Uterus (tissue), 2 donors: Measurements from ENCODE around the gene LTBP1.

Experiments
- POLR2A ChIP-seq, 2 donors: fragments of 450-650 bp; IDR thresholded peaks; one replicate each; pipeline ENCODE4 v1.6.1; 2016; ENCODE audit warnings: antibody characterized with exemption in 2 of 2, mild to moderate bottlenecking in 1 of 2, moderate library complexity in 1 of 2
- TF ChIP-seq, protein P1 (sequence below), 4 experiments: fragments of 200-600 bp in 2 of 4; fragments of 450-650 bp in 2 of 4; sonication (generic) in 2 of 4; IDR thresholded peaks; one replicate each; pipeline ENCODE4 v1.5.1; 2016 to 2019; ENCODE audit warnings: antibody characterized with exemption in 4 of 4, mild to moderate bottlenecking in 2 of 4, moderate library complexity in 1 of 4

DNA sequence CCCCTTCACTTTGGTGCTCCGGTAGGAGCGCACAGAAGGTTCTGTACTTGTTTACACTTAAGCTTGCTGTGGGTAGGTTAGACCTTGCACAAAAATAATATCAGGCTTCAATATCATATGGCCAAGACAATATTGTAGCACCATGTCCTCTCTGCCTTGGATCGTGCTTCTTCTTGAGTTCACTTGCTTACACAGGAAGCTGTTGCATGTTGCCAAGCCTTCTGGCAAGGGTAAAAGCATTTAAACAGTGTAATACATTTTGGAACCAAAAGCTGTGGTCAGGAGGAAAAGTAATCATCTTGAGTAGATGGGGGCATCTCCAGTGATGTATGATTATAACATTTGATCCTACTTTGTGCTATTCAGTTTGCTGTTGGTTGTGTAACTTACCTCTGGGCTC is 197.5 kb downstream of the LTBP1 start:
- no peak for TF ChIP-seq POLR2A (IDR thresholded peaks at IDR 0.05)
- TF ChIP-seq, protein P1, sequence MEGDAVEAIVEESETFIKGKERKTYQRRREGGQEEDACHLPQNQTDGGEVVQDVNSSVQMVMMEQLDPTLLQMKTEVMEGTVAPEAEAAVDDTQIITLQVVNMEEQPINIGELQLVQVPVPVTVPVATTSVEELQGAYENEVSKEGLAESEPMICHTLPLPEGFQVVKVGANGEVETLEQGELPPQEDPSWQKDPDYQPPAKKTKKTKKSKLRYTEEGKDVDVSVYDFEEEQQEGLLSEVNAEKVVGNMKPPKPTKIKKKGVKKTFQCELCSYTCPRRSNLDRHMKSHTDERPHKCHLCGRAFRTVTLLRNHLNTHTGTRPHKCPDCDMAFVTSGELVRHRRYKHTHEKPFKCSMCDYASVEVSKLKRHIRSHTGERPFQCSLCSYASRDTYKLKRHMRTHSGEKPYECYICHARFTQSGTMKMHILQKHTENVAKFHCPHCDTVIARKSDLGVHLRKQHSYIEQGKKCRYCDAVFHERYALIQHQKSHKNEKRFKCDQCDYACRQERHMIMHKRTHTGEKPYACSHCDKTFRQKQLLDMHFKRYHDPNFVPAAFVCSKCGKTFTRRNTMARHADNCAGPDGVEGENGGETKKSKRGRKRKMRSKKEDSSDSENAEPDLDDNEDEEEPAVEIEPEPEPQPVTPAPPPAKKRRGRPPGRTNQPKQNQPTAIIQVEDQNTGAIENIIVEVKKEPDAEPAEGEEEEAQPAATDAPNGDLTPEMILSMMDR (IDR thresholded peaks at IDR 0.05): no peak
